ENCODE results near the gene SETD6.

SETD6 gene

GRCh38 chr16:58497468-58497867 lies 17.8 kb upstream of the SETD6 start:
- Histone ChIP-seq H3K27me3 (ENCODE audit: control insufficient read depth, insufficient read depth, low read length) (no peaks in the 10 kb centered on the region), H3K79me2 (no peaks in the 10 kb centered on the region), H3K9me3 (ENCODE audit: control insufficient read depth, low read length) (no peaks in the 10 kb centered on the region), H3K4me1 (peaks cover 7% of the 10 kb centered on the region), H3K4me2 (ENCODE audit: low read length) (no peak overlapping the region), H3K27ac (no peak overlapping the region), H2AFZ (no peak overlapping the region), H3K36me3 (ENCODE audit: control insufficient read depth, insufficient read depth, low read length) (no peaks in the 10 kb centered on the region), H3K9ac (no peak overlapping the region), H3K4me3 (ENCODE audit: low read depth, low read length) (no peak overlapping the region)
- TF ChIP-seq CTCF (IDR thresholded peaks at IDR 0.05), result no peak

- Histone ChIP-seq H3K4me3 (ENCODE audit: low read depth, low read length) (no peak overlapping the region), H3K27ac (no peak overlapping the region), H3K79me2 (no peaks in the 10 kb centered on the region), H3K36me3 (ENCODE audit: control insufficient read depth, insufficient read depth, low read length) (no peaks in the 10 kb centered on the region), H3K9me3 (ENCODE audit: control insufficient read depth, low read length) (no peaks in the 10 kb centered on the region), H3K4me2 (ENCODE audit: low read length) (no peak overlapping the region), H3K27me3 (ENCODE audit: control insufficient read depth, insufficient read depth, low read length) (no peaks in the 10 kb centered on the region), H3K4me1 (peaks cover 7% of the 10 kb centered on the region), H2AFZ (no peak overlapping the region), H3K9ac (no peak overlapping the region)
- no peak for TF ChIP-seq CTCF (IDR thresholded peaks at IDR 0.05)
Observed at GRCh38 chr16:58497935-58498334, 17.4 kb upstream of the SETD6 start.

- Histone ChIP-seq H3K4me1 (peaks cover 7% of the 10 kb centered on the region), H2AFZ (no peak overlapping the region), H3K4me2 (ENCODE audit: low read length) (no peak overlapping the region), H3K27ac (no peak overlapping the region), H3K79me2 (no peaks in the 10 kb centered on the region), H3K9me3 (ENCODE audit: control insufficient read depth, low read length) (no peaks in the 10 kb centered on the region), H3K27me3 (ENCODE audit: control insufficient read depth, insufficient read depth, low read length) (no peaks in the 10 kb centered on the region), H3K36me3 (ENCODE audit: control insufficient read depth, insufficient read depth, low read length) (no peaks in the 10 kb centered on the region), H3K9ac (no peak overlapping the region), H3K4me3 (ENCODE audit: low read depth, low read length) (no peak overlapping the region)
- no peak for TF ChIP-seq CTCF (IDR thresholded peaks at IDR 0.05)
Observed at GRCh38 chr16:58498341-58499091, 16.8 kb upstream of the SETD6 start.

- Histone ChIP-seq H3K27ac (no peak overlapping the region), H2AFZ (no peak overlapping the region), H3K9me3 (ENCODE audit: control insufficient read depth, low read length) (no peaks in the 10 kb centered on the region), H3K27me3 (ENCODE audit: control insufficient read depth, insufficient read depth, low read length) (no peaks in the 10 kb centered on the region), H3K4me1 (peaks cover 7% of the 10 kb centered on the region), H3K36me3 (ENCODE audit: control insufficient read depth, insufficient read depth, low read length) (no peaks in the 10 kb centered on the region), H3K4me2 (ENCODE audit: low read length) (no peak overlapping the region), H3K4me3 (ENCODE audit: low read depth, low read length) (no peak overlapping the region), H3K79me2 (no peaks in the 10 kb centered on the region), H3K9ac (no peak overlapping the region)
- TF ChIP-seq CTCF (IDR thresholded peaks at IDR 0.05), result no peak
Observed at GRCh38 chr16:58499092-58499511, 16.2 kb upstream of the SETD6 start.
